H1 (cell line): ENCODE results near the gene GSTM2. TPM values are rescaled to one million over a fixed set of nuclear protein-coding genes. Genes with fewer than 3 reads are reported as not detected.

Experiments used
- CTCF ChIA-PET: fragments of 300-600 bp; sonication (Branson Sonifier 250); formaldehyde crosslinking; loops from one replicate; lab custom pipeline; 2021; ENCODE audit not compliant: partially characterized antibody; lab: Charles Lee
- POLR2A ChIA-PET: fragments of 300-600 bp; sonication (Branson Sonifier 250); formaldehyde crosslinking; loops from one replicate; lab custom pipeline; 2021; ENCODE audit warnings: inconsistent platforms; ENCODE audit not compliant: partially characterized antibody; lab: Charles Lee
- DNase-seq, 2 experiments: peaks; one replicate each; pipeline versions ENCODE4 v3.0.0 to v3.0.0-alpha.2; 2010 to 2022; ENCODE audit warnings: low spot score in 2 of 2, low read depth in 1 of 2, mixed read lengths in 1 of 2
- FAIRE-seq: peaks from 2 replicates; lab custom pipeline; 2011; peaks lifted over from hg19 to GRCh38; lab: Jason Lieb, UNC
- H2AFZ ChIP-seq: 2 replicates; pipeline ENCODE4 v1.8.1; 2012; ENCODE audit warnings: low read length, inconsistent platforms
- H2AK5ac ChIP-seq: 2 replicates; pipeline ENCODE4 v1.6.1; 2013; ENCODE audit warnings: low read depth, low read length
- H2BK120ac ChIP-seq: replicated peaks from 2 replicates; pipeline ENCODE3; 2013; ENCODE audit warnings: low read depth, low read length, inconsistent platforms
- H2BK12ac ChIP-seq: 2 replicates; pipeline ENCODE4 v1.6.1; 2013; ENCODE audit warnings: low read depth, low read length
- H2BK15ac ChIP-seq: 2 replicates; pipeline ENCODE4 v1.6.1; 2013; ENCODE audit warnings: low read length
- H2BK20ac ChIP-seq: 2 replicates; pipeline ENCODE4 v1.6.1; 2013; ENCODE audit warnings: low read length
- H2BK5ac ChIP-seq: 2 replicates; pipeline ENCODE4 v1.6.1; 2013; ENCODE audit warnings: low read depth, low read length
- H3K14ac ChIP-seq: 2 replicates; pipeline ENCODE4 v1.6.1; 2013; ENCODE audit warnings: inconsistent platforms; ENCODE audit not compliant: insufficient read length
- H3K18ac ChIP-seq: 2 replicates; pipeline ENCODE4 v1.6.1; 2013; ENCODE audit warnings: low read length; ENCODE audit errors: extremely low read depth
- H3K23ac ChIP-seq: 2 replicates; pipeline ENCODE4 v1.6.1; 2013; ENCODE audit warnings: inconsistent platforms; ENCODE audit not compliant: insufficient read length
- H3K23me2 ChIP-seq: 2 replicates; pipeline ENCODE4 v1.6.1; 2013; ENCODE audit warnings: low read depth, low read length
- H3K27ac ChIP-seq: 2 replicates; pipeline ENCODE4 v1.6.1; 2011; ENCODE audit warnings: low read depth, low read length, inconsistent platforms
- H3K27me3 ChIP-seq, 4 experiments: replicated peaks in 1 of 4; 1 replicate in 1 of 4; 2 replicates in 3 of 4; pipeline versions ENCODE4 v1.6.1 to v1.8.1; 2011 to 2013; ENCODE audit warnings: low read length in 3 of 4, mild to moderate bottlenecking in 3 of 4, inconsistent platforms in 2 of 4, mixed read lengths in 2 of 4, moderate library complexity in 1 of 4; ENCODE audit not compliant: control insufficient read depth in 3 of 4, insufficient read depth in 3 of 4; ENCODE audit errors: extremely low read depth in 1 of 4
- H3K36me3 ChIP-seq, 4 experiments: 2 replicates each; pipeline versions ENCODE4 v1.6.1 to v1.8.1; 2011 to 2013; ENCODE audit warnings: mild to moderate bottlenecking in 4 of 4, low read length in 3 of 4, moderate library complexity in 2 of 4, control low read depth in 1 of 4, inconsistent platforms in 1 of 4; ENCODE audit not compliant: insufficient read depth in 4 of 4, control insufficient read depth in 2 of 4
- H3K4ac ChIP-seq: replicated peaks from 2 replicates; pipeline ENCODE3; 2013; ENCODE audit warnings: low read length, low read depth, mixed read lengths, inconsistent platforms; ENCODE audit not compliant: insufficient read length
- H3K4me1 ChIP-seq, 4 experiments: replicated peaks in 1 of 4; 1 replicate in 1 of 4; 2 replicates in 3 of 4; pipeline versions ENCODE4 v1.6.1 to v1.8.1; 2011 to 2013; ENCODE audit warnings: low read length in 3 of 4, inconsistent platforms in 2 of 4, mixed read lengths in 1 of 4; ENCODE audit not compliant: insufficient read depth in 4 of 4, control insufficient read depth in 3 of 4
- H3K4me2 ChIP-seq, 2 experiments: 2 replicates each; pipeline versions ENCODE4 v1.6.1 to v1.8.1; 2011 to 2013; ENCODE audit warnings: low read depth in 2 of 2, low read length in 2 of 2, control low read depth in 1 of 2, inconsistent platforms in 1 of 2, mild to moderate bottlenecking in 1 of 2; ENCODE audit not compliant: insufficient read depth in 1 of 2
- H3K4me3 ChIP-seq, 4 experiments: fragments of 200-600, 300-600 bp in 1 of 4; sonication (generic), shearing (Covaris generic), sonication (Bioruptor Twin) in 1 of 4; 2 replicates each; pipeline versions ENCODE4 v1.5.1 to v1.8.1; 2011 to 2016; ENCODE audit warnings: low read length in 4 of 4, low read depth in 3 of 4, control low read depth in 2 of 4, inconsistent platforms in 2 of 4, mild to moderate bottlenecking in 2 of 4, mixed read lengths in 1 of 4, moderate library complexity in 1 of 4; ENCODE audit not compliant: insufficient read depth in 2 of 4; ENCODE audit errors: extremely low read depth in 1 of 4
- H3K56ac ChIP-seq: replicated peaks from 2 replicates; pipeline ENCODE3; 2013; ENCODE audit warnings: low read depth, mild to moderate bottlenecking, mixed read lengths, low read length, inconsistent platforms; ENCODE audit not compliant: insufficient read length
- H3K79me1 ChIP-seq: 2 replicates; pipeline ENCODE4 v1.6.1; 2013; ENCODE audit warnings: low read depth, low read length, control low read depth
- H3K79me2 ChIP-seq, 2 experiments: 2 replicates each; pipeline versions ENCODE4 v1.6.1 to v1.8.1; 2012 to 2013; ENCODE audit warnings: low read length in 2 of 2, mild to moderate bottlenecking in 2 of 2, inconsistent platforms in 1 of 2; ENCODE audit not compliant: insufficient read depth in 2 of 2, control insufficient read depth in 1 of 2
- H3K9ac ChIP-seq, 4 experiments: replicated peaks in 1 of 4; 1 replicate in 1 of 4; 2 replicates in 3 of 4; pipeline versions ENCODE4 v1.6.1 to v1.8.1; 2011 to 2013; ENCODE audit warnings: low read depth in 3 of 4, low read length in 3 of 4, control low read depth in 2 of 4, mild to moderate bottlenecking in 2 of 4, moderate library complexity in 2 of 4, inconsistent platforms in 1 of 4; ENCODE audit errors: extremely low read depth in 1 of 4
- H3K9me3 ChIP-seq, 2 experiments: 2 replicates each; pipeline versions ENCODE4 v1.6.1 to v1.8.1; 2012 to 2013; ENCODE audit warnings: mild to moderate bottlenecking in 2 of 2, moderate library complexity in 2 of 2, control low read depth in 1 of 2, inconsistent platforms in 1 of 2, low read depth in 1 of 2, low read length in 1 of 2, mixed read lengths in 1 of 2; ENCODE audit not compliant: insufficient read depth in 2 of 2
- H4K20me1 ChIP-seq, 2 experiments: replicated peaks in 1 of 2; 2 replicates each; pipeline versions ENCODE3 to v1.8.1; 2011 to 2013; ENCODE audit warnings: inconsistent platforms in 2 of 2, low read length in 2 of 2, mild to moderate bottlenecking in 1 of 2; ENCODE audit not compliant: insufficient read depth in 2 of 2, control insufficient read depth in 1 of 2
- H4K5ac ChIP-seq: 2 replicates; pipeline ENCODE4 v1.6.1; 2013; ENCODE audit warnings: low read length, low read depth, mixed read lengths, inconsistent platforms; ENCODE audit not compliant: insufficient read length
- H4K8ac ChIP-seq: 2 replicates; pipeline ENCODE4 v1.8.0; 2013; ENCODE audit warnings: mild to moderate bottlenecking, moderate library complexity, low read length, inconsistent platforms; ENCODE audit not compliant: insufficient read depth; ENCODE audit errors: extremely low read depth
- H4K91ac ChIP-seq: replicated peaks from 2 replicates; pipeline ENCODE3; 2013; ENCODE audit warnings: low read length, mixed read lengths, inconsistent platforms; ENCODE audit not compliant: insufficient read length
- CTBP2 ChIP-seq: IDR thresholded peaks from 2 replicates; pipeline ENCODE4 v1.7.0; 2011; ENCODE audit warnings: borderline replicate concordance, mild to moderate bottlenecking, moderate library complexity, mixed read lengths, low read length; ENCODE audit not compliant: insufficient read depth, insufficient read length
- CTCF ChIP-seq, 3 experiments: IDR thresholded peaks; 1 replicate in 2 of 3; 2 replicates in 1 of 3; pipeline versions ENCODE4 v1.5.1 to v1.6.1; 2011; ENCODE audit warnings: low read length in 3 of 3, mild to moderate bottlenecking in 3 of 3, inconsistent platforms in 2 of 3, low read depth in 1 of 3, moderate library complexity in 1 of 3; ENCODE audit not compliant: insufficient read depth in 1 of 3; ENCODE audit errors: control extremely low read depth in 1 of 3
- KDM4A ChIP-seq: IDR thresholded peaks from one replicate; pipeline ENCODE4 v1.7.1; 2012; ENCODE audit warnings: low read depth, mild to moderate bottlenecking, moderate library complexity, low read length, inconsistent platforms; ENCODE audit not compliant: severe bottlenecking
- RAD21 ChIP-seq, 2 experiments: IDR thresholded peaks in 1 of 2; conservative IDR thresholded peaks in 1 of 2; 2 replicates each; pipeline ENCODE4 v1.6.1; 2011; ENCODE audit warnings: low read depth in 2 of 2, low read length in 2 of 2, improper control_type of control experiment in 1 of 2, inconsistent platforms in 1 of 2, mild to moderate bottlenecking in 1 of 2, moderate library complexity in 1 of 2
- SAP30 ChIP-seq: fragments of 300-600 bp; sonication (generic); IDR thresholded peaks from 2 replicates; pipeline ENCODE4 v1.7.1; 2012; ENCODE audit warnings: low read length, moderate library complexity, mild to moderate bottlenecking, inconsistent platforms; ENCODE audit not compliant: insufficient read depth, insufficient replicate concordance
- SIN3A ChIP-seq, 2 experiments: IDR thresholded peaks in 1 of 2; conservative IDR thresholded peaks in 1 of 2; 2 replicates each; pipeline ENCODE4 v1.6.1; 2011 to 2012; ENCODE audit warnings: low read length in 2 of 2, improper control_type of control experiment in 1 of 2, low read depth in 1 of 2, mild to moderate bottlenecking in 1 of 2
- ZNF274 ChIP-seq: IDR thresholded peaks from 2 replicates; pipeline ENCODE4 v1.7.0; 2012; ENCODE audit warnings: low read length, borderline replicate concordance; ENCODE audit errors: extremely low read depth
- WGBS, 2 experiments: shearing (Covaris generic) in 1 of 2; methylation state at CpG; one replicate each; pipeline versions ENCODE4 v1.1.6 to v1.1.7; 2013 to 2015; ENCODE audit warnings: low lambda C conversion rate in 2 of 2, mixed read lengths in 2 of 2, inconsistent platforms in 1 of 2, low coverage in 1 of 2, missing lambda C conversion rate in 1 of 2; ENCODE audit not compliant: insufficient replicate concordance in 2 of 2, insufficient coverage in 1 of 2, insufficient read length in 1 of 2; ENCODE audit errors: extremely low coverage in 1 of 2, missing lambda C conversion rate in 1 of 2; 5-methylcytosine and 5-hydroxymethylcytosine counted together
- polyA plus RNA-seq, 7 experiments: library from polyadenylated mRNA; depleted of rRNA in 3 of 7; stranded (reverse) in 5 of 7; unstranded in 2 of 7; fragments of >200 nt in 5 of 7; fragments of 200-250 nt in 2 of 7; gene quantifications; 1 replicate in 5 of 7; 2 replicates in 1 of 7; 4 replicates in 1 of 7; pipeline versions ENCODE4 v1.2.1 to v1.2.3, GENCODE V29; 2011 to 2013; ENCODE audit warnings: missing spikeins in 2 of 7, mixed read lengths in 2 of 7
- total RNA-seq: library from RNA; stranded (reverse); fragmentation: NEBNext Ultra II Directional; extraction: Animal tissue kit (Norgen Biotek cat#: 25700); gene quantifications from 2 replicates; pipeline ENCODE4 v1.2.1, GENCODE V29; 2021
- TF ChIP-seq, protein P1 (sequence below): IDR thresholded peaks from 2 replicates; pipeline ENCODE4 v1.6.1; 2011; ENCODE audit warnings: low read length, improper control_type of control experiment

GSTM2 gene
- total and polyA plus RNA-seq, 2 of the 8 experiments (the other 6 are each of a cell fraction or from before 2014, with no cell fraction given): 9.6 to 23.1 TPM

GRCh38 chr1:109704173-109704572 lies 36.3 kb downstream of the GSTM2 start:
- no peak overlapping the region for H3K4me3 ChIP-seq
- no peaks in the 10 kb centered on the region; a peak in 1 of 8 replicates for H3K36me3 ChIP-seq
- POLR2A ChIA-PET: interaction anchor here (0.8 kb wide), 1 partner anchor 36 kb away, joined by 3 read pairs; no protein-coding TSS in a partner anchor
- CTCF ChIA-PET: interaction anchor here (0.7 to 2.3 kb wide), 5 partner anchors 13 to 70 kb away, joined by 3 to 19 read pairs (median 6); partner anchors contain the start of gene GSTM4
- no peak overlapping the region for H2BK15ac ChIP-seq
- no peaks in the 10 kb centered on the region for H3K79me1 ChIP-seq
- H3K4me2 ChIP-seq: no peak overlapping the region
- no peak overlapping the region for H3K56ac ChIP-seq
- no peaks in the 10 kb centered on the region for H3K27me3 ChIP-seq
- H3K23ac ChIP-seq: no peak overlapping the region
- no peak overlapping the region for H2BK120ac ChIP-seq
- H4K91ac ChIP-seq: no peak overlapping the region
- H3K4ac ChIP-seq: no peak overlapping the region
- H3K14ac ChIP-seq: no peak overlapping the region
- no peak overlapping the region for H3K9ac ChIP-seq
- H4K20me1 ChIP-seq: no peaks in the 10 kb centered on the region
- H3K27ac ChIP-seq: no peak overlapping the region
- H3K79me2 ChIP-seq: no peaks in the 10 kb centered on the region
- H3K23me2 ChIP-seq: no peaks in the 10 kb centered on the region
- no peak overlapping the region for H2BK20ac ChIP-seq
- no peaks in the 10 kb centered on the region for H3K4me1 ChIP-seq
- no peak overlapping the region for H2AFZ ChIP-seq
- DNase-seq: no peak
- H3K9me3 ChIP-seq: peaks cover 4 to 11% of the 10 kb centered on the region in 2 experiments; a peak in 3 of 4 replicates
- H2BK12ac ChIP-seq: no peak overlapping the region
- FAIRE-seq: no peak
- no peak overlapping the region; the same call in 1 of the 2 replicates for H4K8ac ChIP-seq
- no peak overlapping the region for H2BK5ac ChIP-seq
- H2AK5ac ChIP-seq: no peak overlapping the region
- no peak overlapping the region for H3K18ac ChIP-seq
- no peak overlapping the region for H4K5ac ChIP-seq
- 82% methylated on average over 8 of the region's 8 CpGs; no CpG with 5 or more reads in 1 of the 2 experiments for WGBS, 2 experiments
- TF ChIP-seq CTBP2 (no peak), RAD21 (IDR thresholded peaks at IDR 0.05 in 1 of 2, conservative IDR thresholded peaks at IDR 0.05 in 1 of 2; ENCODE audit: low read depth in 2 of 2, low read length in 2 of 2) (peak; percentile 64 to 68), CTCF (IDR thresholded peaks at IDR 0.05; ENCODE audit: control extremely low read depth in 1 of 3, insufficient read depth in 1 of 3, low read depth in 1 of 3, low read length in 3 of 3) (peak in 2 of 3 experiments; percentile 45 to 54; a peak in 3 of 4 replicates), SAP30 (no peak), ZNF274 (no peak), SIN3A (conservative IDR thresholded peaks at IDR 0.05 in 1 of 2, IDR thresholded peaks at IDR 0.05 in 1 of 2; ENCODE audit: low read depth in 1 of 2, low read length in 2 of 2) (no peak), KDM4A (no peak)
- TF ChIP-seq, protein P1, sequence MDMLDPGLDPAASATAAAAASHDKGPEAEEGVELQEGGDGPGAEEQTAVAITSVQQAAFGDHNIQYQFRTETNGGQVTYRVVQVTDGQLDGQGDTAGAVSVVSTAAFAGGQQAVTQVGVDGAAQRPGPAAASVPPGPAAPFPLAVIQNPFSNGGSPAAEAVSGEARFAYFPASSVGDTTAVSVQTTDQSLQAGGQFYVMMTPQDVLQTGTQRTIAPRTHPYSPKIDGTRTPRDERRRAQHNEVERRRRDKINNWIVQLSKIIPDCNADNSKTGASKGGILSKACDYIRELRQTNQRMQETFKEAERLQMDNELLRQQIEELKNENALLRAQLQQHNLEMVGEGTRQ: no peak
